ENCODE results near the gene CEP68.

CEP68 gene

DNA sequence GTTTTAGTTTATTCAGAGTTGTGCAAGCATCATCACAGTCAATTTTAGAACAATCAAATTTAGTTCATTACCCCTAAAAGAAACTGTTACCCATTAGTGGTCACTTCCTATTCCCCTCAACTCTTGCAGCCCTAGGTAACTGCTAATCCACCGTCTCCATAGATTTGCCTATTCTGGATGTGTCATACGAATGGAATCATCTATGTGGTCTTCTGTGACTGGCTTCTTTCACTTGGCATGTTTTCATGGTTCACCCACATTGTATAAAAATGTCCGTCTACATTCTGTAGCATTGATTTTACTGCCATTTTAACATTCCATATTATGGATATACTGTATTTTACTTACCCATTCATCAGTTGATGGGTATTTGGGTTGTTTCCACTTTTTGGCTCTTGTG is 5.3 kb upstream of the CEP68 start:
- TF ChIP-seq, protein P1, sequence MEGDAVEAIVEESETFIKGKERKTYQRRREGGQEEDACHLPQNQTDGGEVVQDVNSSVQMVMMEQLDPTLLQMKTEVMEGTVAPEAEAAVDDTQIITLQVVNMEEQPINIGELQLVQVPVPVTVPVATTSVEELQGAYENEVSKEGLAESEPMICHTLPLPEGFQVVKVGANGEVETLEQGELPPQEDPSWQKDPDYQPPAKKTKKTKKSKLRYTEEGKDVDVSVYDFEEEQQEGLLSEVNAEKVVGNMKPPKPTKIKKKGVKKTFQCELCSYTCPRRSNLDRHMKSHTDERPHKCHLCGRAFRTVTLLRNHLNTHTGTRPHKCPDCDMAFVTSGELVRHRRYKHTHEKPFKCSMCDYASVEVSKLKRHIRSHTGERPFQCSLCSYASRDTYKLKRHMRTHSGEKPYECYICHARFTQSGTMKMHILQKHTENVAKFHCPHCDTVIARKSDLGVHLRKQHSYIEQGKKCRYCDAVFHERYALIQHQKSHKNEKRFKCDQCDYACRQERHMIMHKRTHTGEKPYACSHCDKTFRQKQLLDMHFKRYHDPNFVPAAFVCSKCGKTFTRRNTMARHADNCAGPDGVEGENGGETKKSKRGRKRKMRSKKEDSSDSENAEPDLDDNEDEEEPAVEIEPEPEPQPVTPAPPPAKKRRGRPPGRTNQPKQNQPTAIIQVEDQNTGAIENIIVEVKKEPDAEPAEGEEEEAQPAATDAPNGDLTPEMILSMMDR (IDR thresholded peaks at IDR 0.05; ENCODE audit: low read depth, low read length, missing control alignments) = no peak
- H3K4me3 ChIP-seq (ENCODE audit: low read depth, low read length) = no peak overlapping the region
- no peak for DNase-seq (ENCODE audit: low read depth)

DNA sequence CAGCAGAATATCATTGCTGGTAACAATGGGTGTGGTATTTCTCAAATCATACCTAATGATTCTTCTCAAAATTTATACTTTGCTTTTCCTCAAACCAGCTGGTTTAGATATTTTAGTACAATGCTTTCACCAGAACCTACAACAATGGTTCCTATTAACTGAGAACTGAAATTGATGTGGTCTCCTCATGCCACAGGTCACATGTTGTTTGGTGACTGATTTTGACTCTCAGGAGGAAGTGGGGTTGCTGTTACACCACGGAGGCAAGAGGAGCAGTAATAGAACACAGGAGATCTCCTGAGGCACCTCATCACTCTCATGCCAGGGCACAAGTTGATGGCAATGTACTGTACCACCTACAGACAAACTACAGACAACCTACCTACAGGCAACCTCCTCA is 3.0 kb upstream of the CEP68 start:
- no peak overlapping the region for H3K4me3 ChIP-seq (ENCODE audit: low read depth, low read length)
- TF ChIP-seq, protein P1 (IDR thresholded peaks at IDR 0.05; ENCODE audit: low read depth, low read length, missing control alignments) = no peak
- DNase-seq (ENCODE audit: low read depth) = peak; percentile 83

DNA sequence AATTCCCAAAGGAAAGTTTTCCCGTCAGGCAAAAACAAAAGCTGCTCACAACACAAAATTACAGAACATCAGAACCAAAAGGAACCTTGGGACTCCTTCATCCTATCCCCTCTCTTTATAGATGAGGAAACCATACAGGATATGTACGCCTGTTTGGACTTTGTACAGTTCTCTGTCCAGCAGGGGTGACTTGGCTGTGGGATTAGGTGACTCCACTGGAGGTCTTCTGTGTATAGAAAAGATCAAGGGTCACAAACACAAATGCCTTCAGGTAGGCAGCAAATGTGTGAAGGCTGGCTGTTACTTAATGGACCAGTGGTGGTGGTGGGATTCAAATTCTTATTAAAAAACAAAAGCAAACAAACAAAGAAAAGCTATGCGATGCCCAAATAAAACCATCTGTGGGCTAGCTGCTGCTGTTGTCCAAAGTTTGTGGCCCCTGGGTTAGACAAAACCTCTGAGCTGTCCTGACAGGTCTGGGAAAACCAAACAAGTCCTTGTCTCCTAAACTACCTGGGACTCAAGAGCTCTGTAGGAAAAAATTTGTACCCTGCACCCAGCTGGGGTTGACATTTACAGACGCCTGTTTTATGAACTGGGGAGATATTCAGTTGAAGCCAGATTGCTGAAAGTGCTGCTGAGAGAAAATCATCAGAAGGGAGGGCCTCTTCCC is 1.3 kb upstream of the CEP68 start:
- H3K4me3 ChIP-seq (ENCODE audit: low read depth, low read length) = no peak overlapping the region; the same call in 1 of the 2 replicates

DNA sequence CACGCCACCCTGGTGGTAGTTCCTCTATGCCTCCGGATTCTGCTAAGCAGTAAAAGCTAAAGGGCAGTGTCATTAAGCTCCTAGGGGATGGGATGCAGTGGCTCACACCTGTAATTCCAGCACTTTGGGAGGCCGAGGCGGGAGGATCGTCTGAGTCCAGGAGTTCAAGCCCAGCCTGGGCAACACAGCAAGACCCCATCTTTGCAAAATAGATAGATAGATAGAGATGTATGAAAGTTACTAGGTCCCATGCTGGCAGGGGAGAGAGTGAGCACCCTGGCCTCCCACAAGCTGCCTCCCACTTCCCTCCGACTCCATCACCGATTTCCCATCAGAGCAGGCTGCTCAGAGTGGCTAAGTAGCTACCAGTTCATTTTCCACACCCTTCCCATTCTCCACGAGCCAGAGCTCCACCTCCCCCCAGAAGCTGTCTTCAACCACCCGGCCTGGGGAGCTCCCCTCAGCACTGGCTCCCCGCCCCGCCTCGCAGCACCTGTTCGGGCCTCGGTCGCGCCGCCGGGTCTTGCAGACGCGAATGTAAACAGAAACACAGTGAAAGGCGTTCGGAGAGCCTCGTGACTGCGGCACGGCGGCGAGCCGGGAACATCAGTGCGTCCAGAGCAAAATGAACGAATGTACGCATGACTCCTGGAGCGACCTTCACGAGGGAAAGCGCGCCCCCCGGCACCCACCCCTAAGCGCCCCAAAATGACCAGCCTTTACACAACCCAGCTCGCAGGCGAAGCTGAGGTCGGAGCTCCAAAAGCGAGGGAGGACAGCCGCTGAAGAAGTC is 598 bp upstream of the CEP68 start:
- peak overlapping the region; percentile 68 for H3K4me3 ChIP-seq (ENCODE audit: low read depth, low read length)
- no peak for DNase-seq (ENCODE audit: low read depth)
- TF ChIP-seq, protein P1 (IDR thresholded peaks at IDR 0.05; ENCODE audit: low read depth, low read length, missing control alignments) = no peak

More for the DNA sequence above, 1.3 kb upstream of the CEP68 start:
- no peak for DNase-seq (ENCODE audit: low read depth)
- TF ChIP-seq, protein P1 (IDR thresholded peaks at IDR 0.05; ENCODE audit: low read depth, low read length, missing control alignments) = no peak

DNA sequence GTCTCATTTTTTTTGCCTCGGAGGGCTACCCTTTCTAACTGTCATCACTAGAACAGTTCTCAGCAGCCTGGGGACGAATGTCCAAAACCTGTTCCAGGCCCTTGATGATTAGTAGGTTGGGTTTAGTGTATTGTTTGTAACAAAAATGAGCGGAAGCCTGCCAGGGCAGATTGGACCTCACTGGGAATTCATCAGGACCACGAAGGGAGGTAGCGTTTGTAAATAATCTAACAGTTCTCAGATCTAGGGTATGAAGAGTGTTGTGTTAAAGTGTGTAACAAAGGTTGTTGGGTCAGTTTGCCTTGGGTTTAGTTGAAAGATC is 799 bp downstream of the CEP68 start:
- no peak for DNase-seq (ENCODE audit: low read depth)
- TF ChIP-seq, protein P1 (IDR thresholded peaks at IDR 0.05; ENCODE audit: low read depth, low read length, missing control alignments) = no peak
- peak overlapping the region; percentile 68 for H3K4me3 ChIP-seq (ENCODE audit: low read depth, low read length)

DNA sequence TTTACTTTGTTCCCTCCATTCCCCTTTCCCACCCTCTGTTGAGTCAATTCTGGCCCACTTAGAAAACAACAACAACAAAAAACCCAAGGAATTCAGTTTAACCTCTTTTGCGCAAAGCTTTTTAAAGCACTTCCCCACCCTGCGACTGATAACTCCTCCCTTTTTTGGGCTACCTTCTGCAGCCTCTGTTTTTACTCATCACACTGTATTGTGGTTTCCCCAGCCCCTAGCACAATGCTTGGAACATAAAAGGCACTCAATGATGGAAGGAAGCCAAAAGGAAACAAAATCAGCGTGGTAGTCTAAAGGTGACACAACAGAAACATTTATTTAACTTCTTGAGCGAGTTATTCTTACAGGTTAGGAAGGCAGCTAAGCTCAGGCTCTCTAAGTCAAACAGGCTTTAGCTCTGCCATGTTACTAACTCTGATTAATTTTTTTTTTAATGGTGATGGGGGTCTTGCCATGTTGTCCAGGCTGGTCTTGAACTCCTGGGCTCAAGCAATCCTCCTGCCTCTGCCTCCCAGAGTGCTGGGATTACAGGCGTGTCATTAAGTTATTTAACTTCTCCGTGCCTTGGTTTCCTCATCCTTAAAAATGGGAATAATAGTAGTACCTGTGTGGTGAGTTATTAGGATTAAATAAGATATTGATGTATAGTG is 1.3 kb downstream of the CEP68 start:
- TF ChIP-seq, protein P1 (IDR thresholded peaks at IDR 0.05; ENCODE audit: low read depth, low read length, missing control alignments) = no peak
- H3K4me3 ChIP-seq (ENCODE audit: low read depth, low read length) = peak overlapping the region; percentile 68
- DNase-seq (ENCODE audit: low read depth) = peak; percentile 54
